PC-3 (cell line): ENCODE measurements around the gene SH3GL2.

ENCODE experiments used
- CTCF ChIP-seq: fragments of 300-600 bp; sonication (generic); conservative IDR thresholded peaks from 2 replicates; pipeline ENCODE4 v1.5.1; 2017; ENCODE audit warnings: antibody characterized with exemption, low read depth, mild to moderate bottlenecking, low read length
- EZH2 ChIP-seq: fragments of 300-600 bp; sonication (generic); IDR thresholded peaks from one replicate; pipeline ENCODE4 v1.6.1; 2017; ENCODE audit warnings: antibody characterized with exemption, mild to moderate bottlenecking, low read length; ENCODE audit not compliant: unreplicated experiment
- EZH2phosphoT487 ChIP-seq: fragments of 300-600 bp; sonication (generic); IDR thresholded peaks from 2 replicates; pipeline ENCODE4 v1.6.1; 2018; ENCODE audit warnings: mild to moderate bottlenecking, antibody characterized with exemption, low read length, borderline replicate concordance

- no peak for TF ChIP-seq CTCF
- TF ChIP-seq EZH2 = no peak
- TF ChIP-seq EZH2phosphoT487 = no peak
Observed at GRCh38 chr9:17578577-17578910, 322 bp upstream of the SH3GL2 start.
